KBM-7 (cell line): ENCODE data around the gene UBE2O.

Experiments
- DNase-seq: peaks from one replicate; pipeline ENCODE4 v3.0.0-alpha.2; 2015
- in situ Hi-C: fragments of 300-500 bp; cut with MboI; formaldehyde crosslinking; loops from 2 replicates; pipeline ENCODE4 v1.14.3; 2020; ENCODE audit warnings: low sequenced_read_pairs, low pct_unique_long_range_greater_than_20kb, mixed read lengths

Gene UBE2O

GRCh38 chr17:76452660-76453430 lies at the start of gene UBE2O:
UBE2O (minus strand) TSS chr17:76453152; CDS start chr17:76453141, 11 bp downstream.
- DNase-seq = peak; percentile 91
- in situ Hi-C loops = no loop called here

DNA sequence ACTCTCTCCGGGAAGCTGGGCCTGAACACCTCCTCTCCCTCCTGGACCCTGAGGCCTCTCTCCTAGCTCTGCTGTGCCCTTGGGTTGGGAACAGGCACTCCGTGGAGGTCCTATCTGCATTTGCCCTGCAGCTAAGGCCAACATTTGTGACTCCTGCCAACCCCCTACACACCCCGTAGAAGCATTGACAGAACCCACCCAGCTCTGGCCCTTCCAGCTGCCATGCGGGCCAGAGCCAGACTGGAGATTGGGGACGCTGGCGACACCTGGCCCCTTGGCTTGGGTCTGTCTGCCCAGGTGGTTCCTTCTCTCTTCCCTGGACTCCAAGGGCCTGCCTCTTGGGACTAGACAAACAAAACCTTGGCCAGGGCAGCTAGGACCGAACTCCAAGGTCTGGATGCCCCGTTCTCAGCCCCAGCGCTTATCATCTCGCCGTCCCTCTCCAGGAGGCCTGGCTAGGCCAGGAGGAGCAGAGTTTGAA lies 48.9 kb upstream of the UBE2O start:
- in situ Hi-C loops = no loop called here

DNA sequence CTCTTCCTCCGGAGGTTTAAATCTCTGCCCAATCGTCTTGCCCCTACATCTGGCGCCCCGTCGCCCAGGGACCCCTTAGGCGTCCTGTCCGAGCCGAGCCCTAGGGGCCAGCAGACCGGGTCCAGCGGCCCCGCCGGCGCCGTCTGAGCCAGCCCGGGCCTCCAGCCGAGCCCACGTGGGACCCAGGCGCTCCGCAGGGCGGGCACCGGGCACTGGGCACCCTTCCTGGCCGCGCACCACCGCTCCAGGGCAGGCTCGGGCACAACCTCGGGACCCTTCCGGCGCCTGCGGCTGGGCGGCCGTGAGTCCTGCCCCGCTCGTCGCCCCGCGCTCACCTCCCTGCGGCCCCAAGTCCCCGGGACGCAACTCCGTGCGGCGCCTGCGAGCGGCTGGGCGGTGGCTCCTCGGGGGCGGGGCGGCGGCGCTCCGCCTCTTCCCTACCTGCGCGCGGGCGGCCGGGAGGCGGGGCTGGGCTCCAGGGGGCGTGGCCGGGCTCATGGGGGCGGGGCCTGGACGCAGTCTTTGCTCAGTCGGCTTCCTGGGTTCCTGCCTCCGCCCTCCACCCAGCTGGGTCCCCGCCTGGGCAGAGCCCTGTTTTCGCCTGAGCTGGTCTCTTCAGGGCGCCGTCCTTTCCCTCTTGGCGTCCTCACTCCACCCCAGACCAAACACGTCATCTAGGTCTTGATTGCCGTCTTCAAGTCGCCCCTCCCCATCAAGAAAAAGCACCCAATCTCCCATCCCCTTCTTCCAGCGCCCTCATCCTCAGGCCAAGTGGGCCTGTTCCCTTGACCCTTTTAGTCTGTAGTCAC lies 48.3 kb upstream of the UBE2O start, which contains the start of gene RHBDF2:
RHBDF2 (minus strand) TSS at position 406 of the 809 bp plus-strand sequence. CDS start 19,899 bp downstream, outside the sequence.
- in situ Hi-C loops = no loop called here
- peak; percentile 76 for DNase-seq

More for the DNA sequence above, 48.9 kb upstream of the UBE2O start:
- no peak for DNase-seq

- in situ Hi-C loops = no loop called here
- no peak for DNase-seq
Observed at GRCh38 chr17:76500747-76501017, 47.7 kb upstream of the UBE2O start.

DNA sequence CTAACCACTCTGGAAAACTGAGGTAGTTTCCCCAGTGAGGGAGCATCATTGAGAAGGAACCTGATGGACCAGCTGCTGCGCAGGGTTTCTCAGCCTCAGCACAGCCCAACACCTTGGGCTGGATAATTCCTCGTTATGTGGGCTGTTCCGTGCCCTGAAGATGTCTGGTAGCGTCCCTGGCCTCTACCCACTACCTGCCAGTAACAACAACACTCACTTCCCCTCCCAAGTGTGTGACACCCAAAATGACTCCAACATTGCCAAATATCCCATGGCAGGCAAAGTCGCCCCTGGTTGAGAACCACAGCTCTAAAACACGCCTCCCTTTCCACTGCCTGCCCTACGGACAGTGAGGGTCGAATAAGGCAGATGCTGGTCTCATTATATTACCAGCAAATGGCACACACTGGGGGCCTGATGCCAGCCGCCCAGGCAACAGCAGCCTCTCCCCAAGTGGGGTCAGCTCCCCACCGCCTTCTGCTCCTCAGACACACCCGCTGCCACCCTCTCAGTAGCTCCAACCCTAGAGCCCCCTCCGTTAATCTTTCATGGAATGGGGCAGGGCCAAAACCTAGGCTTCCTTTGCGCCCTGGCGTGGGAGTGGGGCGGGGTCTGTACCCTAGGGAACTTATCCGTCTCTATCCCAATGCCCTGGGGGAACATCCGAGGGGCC lies 47.3 kb upstream of the UBE2O start:
- no peak for DNase-seq
- in situ Hi-C loops = no loop called here

DNA sequence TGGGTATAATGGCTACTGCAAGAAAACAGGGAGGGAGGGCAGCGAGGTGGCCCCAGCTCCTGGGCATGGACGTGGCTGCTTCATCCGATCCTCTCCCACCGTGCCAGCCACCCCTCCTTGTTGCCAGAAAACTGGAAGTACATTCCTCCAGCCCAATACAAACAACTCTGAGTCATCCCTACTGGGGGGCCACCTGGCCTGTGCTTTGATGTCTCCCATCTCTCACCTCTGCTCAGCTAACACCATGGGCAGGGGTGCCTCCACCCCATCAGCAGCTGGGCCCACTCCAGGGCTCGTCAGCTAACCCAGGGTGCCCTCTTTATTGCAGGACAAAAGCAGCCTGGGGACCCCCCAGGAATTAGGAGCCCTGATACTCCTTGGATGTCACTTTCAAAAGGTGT lies 46.3 kb upstream of the UBE2O start:
- no peak for DNase-seq
- in situ Hi-C loops = no loop called here

- DNase-seq = no peak
- in situ Hi-C loops = no loop called here
Observed at GRCh38 chr17:76498876-76499251, 45.9 kb upstream of the UBE2O start.

GRCh38 chr17:76497979-76498875 lies 45.3 kb upstream of the UBE2O start:
- no peak for DNase-seq
- in situ Hi-C loops = no loop called here

GRCh38 chr17:76497699-76497978 lies 44.7 kb upstream of the UBE2O start:
- in situ Hi-C loops = no loop called here

DNA sequence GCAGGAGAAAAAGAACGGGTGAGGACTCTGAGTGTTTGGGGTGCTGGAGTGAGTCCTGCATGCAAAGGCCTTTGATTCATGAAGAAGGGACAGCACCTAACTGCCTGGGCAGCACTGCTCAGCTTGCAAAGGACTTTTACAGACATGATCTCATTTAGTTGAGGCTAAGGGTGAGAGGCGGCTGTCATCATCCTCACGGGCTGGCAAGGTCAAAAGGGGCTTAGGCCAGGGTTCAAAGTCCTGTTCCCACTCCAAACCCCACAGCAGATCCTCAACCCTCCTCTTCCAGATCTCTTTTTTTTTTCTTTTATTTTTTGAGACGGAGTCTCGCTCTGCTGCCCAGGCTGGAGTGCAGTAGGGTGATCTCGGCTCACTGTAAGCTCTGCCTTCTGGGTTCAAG lies 43.5 kb upstream of the UBE2O start:
- in situ Hi-C loops = no loop called here
- DNase-seq = no peak

More at GRCh38 chr17:76497699-76497978, 44.7 kb upstream of the UBE2O start:
- DNase-seq = no peak

GRCh38 chr17:76495663-76496400 lies 42.9 kb upstream of the UBE2O start:
- in situ Hi-C loops = no loop called here

DNA sequence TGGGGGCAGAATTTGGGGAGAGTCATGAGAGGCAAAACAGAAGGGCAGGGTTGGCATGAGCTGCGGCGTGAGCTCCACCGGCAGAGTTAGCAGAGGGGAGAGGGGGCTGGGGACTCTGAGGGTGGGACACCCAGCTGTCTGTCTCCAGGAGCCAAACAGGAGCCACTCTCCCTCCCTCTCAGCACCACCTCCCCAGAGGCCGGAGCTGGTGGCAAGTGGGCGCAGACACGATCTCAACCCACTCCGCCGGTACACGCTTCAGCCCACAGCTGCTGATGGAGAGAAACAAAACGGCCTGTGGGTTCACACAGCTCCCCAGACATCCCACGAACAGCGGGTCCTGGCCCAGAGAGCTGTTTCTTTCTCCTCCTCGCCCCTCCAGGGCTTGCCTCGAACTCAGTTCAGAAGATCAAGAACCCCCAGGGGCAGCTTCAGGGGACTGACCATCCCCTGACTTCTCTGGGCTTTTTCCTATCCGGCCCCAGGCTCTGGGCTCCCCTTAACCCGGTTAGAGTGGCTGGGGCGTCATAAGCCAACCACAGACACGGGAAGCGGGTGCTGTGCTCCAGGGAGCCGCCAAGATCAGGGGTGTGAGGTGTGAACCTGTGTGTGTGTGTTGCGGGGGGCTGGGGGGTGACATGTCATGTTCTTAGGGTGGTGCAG lies 40.7 kb upstream of the UBE2O start:
- DNase-seq = no peak
- in situ Hi-C loops = no loop called here

More at GRCh38 chr17:76495663-76496400, 42.9 kb upstream of the UBE2O start:
- DNase-seq = no peak

DNA sequence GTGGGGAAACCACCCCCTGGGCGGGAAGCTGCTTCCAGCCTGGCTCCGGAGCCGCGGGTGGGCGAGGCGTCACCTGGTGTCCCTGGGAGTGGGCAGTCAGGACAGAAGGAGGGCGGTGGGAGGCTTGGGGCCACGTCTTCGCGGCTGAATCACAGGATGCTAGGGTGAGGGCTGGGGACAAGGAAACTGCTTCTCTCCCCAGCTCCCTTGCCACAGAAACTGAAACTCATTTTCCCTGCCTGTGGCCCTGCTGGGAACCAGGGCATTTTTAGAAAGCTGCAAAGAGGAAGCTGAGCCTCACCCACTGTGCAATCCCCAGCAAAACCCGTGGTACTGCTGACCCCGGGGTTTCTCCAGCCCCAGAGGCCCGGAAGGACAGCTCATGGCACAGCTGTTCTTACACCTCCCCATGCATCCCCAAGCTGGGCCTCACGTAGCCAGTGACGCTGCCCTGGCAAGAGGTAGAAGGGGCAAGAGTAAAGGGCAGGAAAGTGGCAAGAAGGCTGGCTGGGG lies 40.1 kb upstream of the UBE2O start:
- in situ Hi-C loops = no loop called here
- peak; percentile 85 for DNase-seq

GRCh38 chr17:76492123-76492988 lies 39.4 kb upstream of the UBE2O start:
- in situ Hi-C loops = no loop called here
- DNase-seq = no peak

DNA sequence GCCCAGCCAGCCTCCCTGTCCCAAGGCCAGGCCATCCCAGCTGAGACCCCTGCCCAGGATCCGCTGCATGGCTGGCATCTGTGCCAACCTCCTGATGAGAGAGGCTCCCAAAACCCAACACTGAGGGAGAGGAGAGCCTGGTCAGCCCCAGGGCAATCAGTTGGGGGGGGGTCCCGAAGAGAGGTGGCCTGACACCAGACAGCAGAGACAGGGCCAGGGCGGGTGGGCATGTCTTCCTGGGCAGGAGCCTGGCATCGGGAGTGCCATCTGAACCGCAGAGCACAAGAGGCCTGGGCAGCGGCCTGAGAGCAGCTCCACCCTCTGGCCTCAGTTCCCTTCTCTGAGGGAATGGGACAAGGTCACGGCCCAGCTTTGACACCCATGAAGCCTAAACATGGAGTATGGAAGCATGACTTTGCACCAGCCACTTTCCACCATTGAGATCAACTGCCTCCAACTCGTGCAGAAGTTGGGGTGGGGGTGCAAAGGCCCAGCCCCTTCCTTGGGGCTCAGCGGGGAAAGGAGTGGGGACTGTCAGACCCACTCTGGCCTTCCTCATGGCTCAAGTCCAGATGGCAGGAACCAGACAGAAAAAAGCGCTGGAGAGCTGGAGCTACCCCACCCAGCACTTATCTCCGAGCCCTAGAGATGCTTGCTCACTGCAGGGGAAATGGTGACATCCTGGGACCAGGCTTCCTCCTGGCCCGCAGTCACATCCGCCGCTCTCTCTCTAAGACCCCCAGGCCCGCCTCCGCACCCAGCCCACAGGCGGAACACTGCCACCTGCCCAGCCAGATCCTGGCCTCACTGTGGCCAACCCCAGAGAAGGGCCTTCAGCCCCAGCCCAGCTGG lies 38.5 kb upstream of the UBE2O start:
- DNase-seq = no peak
- in situ Hi-C loops = no loop called here

DNA sequence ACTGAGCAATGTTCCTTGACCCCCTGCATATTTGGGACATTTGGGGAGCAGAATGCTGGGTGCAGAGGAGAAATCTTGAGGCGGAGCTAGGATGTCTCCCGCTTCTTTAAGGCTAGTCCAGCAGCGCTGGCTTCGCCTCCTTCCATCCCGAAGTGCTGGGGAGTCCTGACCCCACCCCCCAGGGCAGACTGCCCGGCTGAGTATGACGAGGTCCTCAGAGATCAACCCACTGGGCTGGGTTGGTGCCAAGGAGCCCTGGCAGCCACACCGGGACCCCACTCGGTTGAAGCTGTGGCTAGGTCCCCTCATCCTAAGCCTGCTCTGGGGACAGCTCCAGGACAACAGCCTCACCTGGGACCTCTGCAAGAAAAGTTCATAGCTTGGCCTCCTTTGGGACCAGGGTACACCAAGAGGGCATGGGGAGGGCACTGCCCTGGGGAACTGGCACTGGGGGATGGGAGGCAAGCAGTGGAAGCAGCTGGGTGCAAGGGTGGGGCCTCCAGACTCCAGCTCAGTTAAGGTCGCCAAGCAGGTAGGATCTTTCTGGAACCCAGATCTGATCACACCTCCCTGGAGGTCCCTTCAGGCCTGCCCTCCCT lies 37.3 kb upstream of the UBE2O start:
- in situ Hi-C loops = no loop called here

More for the DNA sequence above, 37.3 kb upstream of the UBE2O start:
- DNase-seq = no peak
